HG02610 (cell line): ENCODE data around the gene ANKS1A.

ENCODE experiments used
- ATAC-seq: cut with Tn5 transposase; IDR thresholded peaks from one replicate; pipeline ENCODE4 v1.9.1; 2021; ENCODE audit warnings: mild to moderate bottlenecking, moderate library complexity; ENCODE audit not compliant: unreplicated experiment

Gene ANKS1A

DNA sequence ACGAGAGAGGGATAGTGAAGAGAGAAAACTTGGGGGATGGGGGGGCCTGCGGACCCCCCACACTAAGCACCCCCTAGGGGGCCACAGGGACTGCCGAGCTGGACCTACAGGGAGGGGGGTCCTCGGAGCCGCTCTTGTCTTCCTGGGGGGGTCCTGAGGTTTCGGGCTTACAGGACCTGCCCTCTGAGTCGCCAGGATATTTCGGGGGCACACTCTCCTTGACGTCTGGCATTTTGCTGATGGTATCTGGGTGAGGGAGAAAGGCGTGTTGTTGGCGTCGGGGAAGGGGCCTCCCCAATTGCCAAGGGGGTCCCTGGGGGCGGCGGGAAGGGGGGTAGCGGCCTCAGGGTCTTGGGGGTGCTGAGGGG is 251.6 kb downstream of the ANKS1A start:
- no peak for ATAC-seq
